ENCODE results near the gene PAK1IP1.

The PAK1IP1 gene, protein sequence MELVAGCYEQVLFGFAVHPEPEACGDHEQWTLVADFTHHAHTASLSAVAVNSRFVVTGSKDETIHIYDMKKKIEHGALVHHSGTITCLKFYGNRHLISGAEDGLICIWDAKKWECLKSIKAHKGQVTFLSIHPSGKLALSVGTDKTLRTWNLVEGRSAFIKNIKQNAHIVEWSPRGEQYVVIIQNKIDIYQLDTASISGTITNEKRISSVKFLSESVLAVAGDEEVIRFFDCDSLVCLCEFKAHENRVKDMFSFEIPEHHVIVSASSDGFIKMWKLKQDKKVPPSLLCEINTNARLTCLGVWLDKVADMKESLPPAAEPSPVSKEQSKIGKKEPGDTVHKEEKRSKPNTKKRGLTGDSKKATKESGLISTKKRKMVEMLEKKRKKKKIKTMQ

GRCh38 chr6:10694302-10695085 lies at the start of gene PAK1IP1, which contains the start of gene C6orf52:
Gene PAK1IP1 (plus strand): TSS chr6:10694972. CDS start chr6:10694986, 14 bp downstream.
Gene C6orf52 (minus strand): TSS chr6:10694616. CDS start chr6:10687550, 7,066 bp downstream.
- no peak for TF ChIP-seq CTCF (IDR thresholded peaks at IDR 0.05)

DNA sequence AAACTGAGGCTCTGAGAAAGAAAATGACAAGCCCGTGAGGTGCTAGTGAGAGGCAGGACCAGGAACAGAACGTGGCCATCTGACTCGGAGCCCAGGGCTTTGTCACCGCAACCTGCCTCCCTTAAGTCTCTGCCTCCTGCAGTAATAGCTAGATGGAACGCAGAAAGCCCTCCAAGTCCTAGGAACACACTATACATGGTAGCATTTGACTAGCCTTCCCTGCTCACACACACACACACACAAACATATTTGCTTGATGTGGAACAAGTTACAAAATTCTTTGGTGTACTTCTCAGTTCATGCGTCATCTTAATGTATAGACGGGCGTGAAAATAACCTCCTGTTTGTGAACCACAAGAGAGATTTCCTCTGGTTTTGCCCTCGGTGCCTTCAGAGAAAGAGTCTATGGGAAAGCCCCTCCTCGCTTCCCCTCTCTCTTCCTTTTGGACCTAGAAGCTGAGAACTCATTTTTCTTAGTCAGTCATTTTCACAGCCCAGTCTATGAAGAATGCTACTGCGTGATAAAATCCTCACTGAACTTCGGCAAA lies 39.2 kb upstream of the PAK1IP1 start:
- no peak for TF ChIP-seq CTCF (IDR thresholded peaks at IDR 0.05)

DNA sequence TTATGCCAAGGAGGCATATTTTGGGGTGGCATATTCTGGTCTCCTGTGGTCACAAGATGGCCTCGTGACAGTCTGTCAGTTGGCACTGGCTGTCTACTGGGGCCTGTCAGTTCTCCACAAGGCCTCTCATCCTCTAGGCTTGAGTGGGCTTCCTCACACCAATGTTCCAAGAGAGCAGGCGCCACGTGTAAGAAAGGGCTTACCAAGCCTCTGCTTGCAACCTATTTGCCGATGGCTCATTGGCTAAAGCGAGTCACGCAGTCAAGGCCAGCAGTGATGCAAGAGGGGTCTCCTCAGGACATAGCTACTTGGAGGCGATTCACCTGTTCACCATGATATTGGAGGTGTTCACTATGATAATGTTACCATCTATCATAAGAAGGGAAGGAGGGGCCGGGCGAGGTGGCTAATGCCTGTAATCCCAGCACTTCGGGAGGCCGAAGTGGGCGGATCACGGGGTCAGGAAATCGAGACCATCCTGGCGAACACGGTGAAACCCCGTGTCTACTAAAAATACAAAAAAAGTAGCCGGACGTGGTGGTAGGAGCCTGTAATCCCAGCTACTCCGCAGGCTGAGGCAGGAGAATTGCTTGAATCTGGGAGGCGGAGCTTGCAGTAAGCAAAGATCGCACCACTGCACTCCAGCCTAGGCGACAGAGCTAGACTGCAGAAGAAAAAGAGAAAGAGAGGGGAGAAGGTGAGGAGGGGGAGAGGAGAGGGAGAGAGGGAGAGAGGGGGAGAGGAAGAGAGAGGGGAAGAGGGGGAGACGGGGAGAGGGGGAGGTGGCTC lies 35.7 kb upstream of the PAK1IP1 start:
- TF ChIP-seq CTCF (IDR thresholded peaks at IDR 0.05), result no peak

GRCh38 chr6:10659699-10660348 lies 34.9 kb upstream of the PAK1IP1 start:
- no peak for TF ChIP-seq CTCF (IDR thresholded peaks at IDR 0.05)

- TF ChIP-seq CTCF (IDR thresholded peaks at IDR 0.05), result no peak
Observed at GRCh38 chr6:10662207-10662606, 32.6 kb upstream of the PAK1IP1 start.

DNA sequence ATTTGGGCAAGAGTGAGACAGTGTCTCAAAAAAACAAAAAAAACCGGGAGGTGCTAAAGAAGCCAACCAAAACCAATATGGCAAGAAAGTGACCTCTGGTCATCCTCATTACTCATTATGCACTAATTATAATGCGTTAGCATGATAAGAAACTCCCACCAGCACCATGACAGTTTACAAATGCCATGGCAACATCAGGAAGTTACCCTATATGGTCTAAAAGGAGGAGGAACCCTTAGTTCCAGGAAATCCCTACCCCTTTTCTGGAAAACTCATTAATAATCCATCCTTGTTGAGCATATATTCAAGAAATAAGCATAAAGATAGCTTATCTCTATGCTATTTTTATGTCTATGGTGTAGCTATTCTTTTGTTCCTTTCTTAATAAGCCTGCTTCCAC lies 32.0 kb upstream of the PAK1IP1 start:
- TF ChIP-seq CTCF (IDR thresholded peaks at IDR 0.05), result no peak
